ENCODE results near the gene ANAPC15.

ANAPC15 gene

GRCh38 chr11:72124046-72124445 lies 11.6 kb upstream of the ANAPC15 start:
- DNase-seq (ENCODE audit: low read depth) = no peak

- no peak for DNase-seq (ENCODE audit: low read depth)
Observed at GRCh38 chr11:72123117-72123653, 10.7 kb upstream of the ANAPC15 start.

GRCh38 chr11:72122607-72123006 lies 10.1 kb upstream of the ANAPC15 start:
- no peak for DNase-seq (ENCODE audit: low read depth)

- no peak for DNase-seq (ENCODE audit: low read depth)
Observed at GRCh38 chr11:72120930-72121329, 8.4 kb upstream of the ANAPC15 start.

GRCh38 chr11:72119198-72119597 lies 6.7 kb upstream of the ANAPC15 start:
- DNase-seq (ENCODE audit: low read depth) = no peak

GRCh38 chr11:72116019-72116755 lies 3.7 kb upstream of the ANAPC15 start:
- DNase-seq (ENCODE audit: low read depth) = no peak

GRCh38 chr11:72114570-72114969 lies 2.1 kb upstream of the ANAPC15 start:
- DNase-seq (ENCODE audit: low read depth) = no peak

GRCh38 chr11:72112978-72113808 lies 698 bp upstream of the ANAPC15 start:
- DNase-seq (ENCODE audit: low read depth) = no peak

- no peak for DNase-seq (ENCODE audit: low read depth)
Observed at GRCh38 chr11:72111300-72112142, 974 bp downstream of the ANAPC15 start.

GRCh38 chr11:72105888-72106287 lies 6.6 kb downstream of the ANAPC15 start, which contains the start of gene TOMT:
TSS of gene TOMT (plus strand) at chr11:72105924. CDS start at chr11:72105952, 28 bp downstream.
- DNase-seq (ENCODE audit: low read depth) = no peak

GRCh38 chr11:72103754-72104167 lies 8.7 kb downstream of the ANAPC15 start:
- no peak for DNase-seq (ENCODE audit: low read depth)

- peak; percentile 98 for DNase-seq (ENCODE audit: low read depth)
Observed at GRCh38 chr11:72102946-72103753, 9.3 kb downstream of the ANAPC15 start, which contains the start of gene LAMTOR1. TSS of gene LAMTOR1 (minus strand) at chr11:72103297. CDS start at chr11:72103224, 73 bp downstream.

- no peak for DNase-seq (ENCODE audit: low read depth)
Observed at GRCh38 chr11:72102631-72102945, 9.9 kb downstream of the ANAPC15 start.

GRCh38 chr11:72102162-72102561 lies 10.3 kb downstream of the ANAPC15 start:
- no peak for DNase-seq (ENCODE audit: low read depth)

- DNase-seq (ENCODE audit: low read depth) = no peak
Observed at GRCh38 chr11:72100462-72100861, 12.0 kb downstream of the ANAPC15 start.

GRCh38 chr11:72100009-72100408 lies 12.5 kb downstream of the ANAPC15 start:
- no peak for DNase-seq (ENCODE audit: low read depth)

- DNase-seq (ENCODE audit: low read depth) = no peak
Observed at GRCh38 chr11:72098741-72099140, 13.8 kb downstream of the ANAPC15 start.

GRCh38 chr11:72091292-72091691 lies 21.2 kb downstream of the ANAPC15 start:
- DNase-seq (ENCODE audit: low read depth) = peak; percentile 63

GRCh38 chr11:72088076-72088808 lies 24.3 kb downstream of the ANAPC15 start:
- DNase-seq (ENCODE audit: low read depth) = no peak

GRCh38 chr11:72085621-72086351 lies 26.7 kb downstream of the ANAPC15 start:
- DNase-seq (ENCODE audit: low read depth) = no peak
